HG03520 (cell line): ENCODE results near the gene P3H2.
"Not testable (repeated sequence)": the region's sequence is repeated elsewhere in the genome, so short reads cannot be mapped to it uniquely, and the experiment has no call there.

Experiments used
- ATAC-seq: cut with Tn5 transposase; IDR thresholded peaks from one replicate; pipeline ENCODE4 v1.9.1; 2021; ENCODE audit warnings: mild to moderate bottlenecking, moderate library complexity; ENCODE audit not compliant: unreplicated experiment

Gene P3H2, protein sequence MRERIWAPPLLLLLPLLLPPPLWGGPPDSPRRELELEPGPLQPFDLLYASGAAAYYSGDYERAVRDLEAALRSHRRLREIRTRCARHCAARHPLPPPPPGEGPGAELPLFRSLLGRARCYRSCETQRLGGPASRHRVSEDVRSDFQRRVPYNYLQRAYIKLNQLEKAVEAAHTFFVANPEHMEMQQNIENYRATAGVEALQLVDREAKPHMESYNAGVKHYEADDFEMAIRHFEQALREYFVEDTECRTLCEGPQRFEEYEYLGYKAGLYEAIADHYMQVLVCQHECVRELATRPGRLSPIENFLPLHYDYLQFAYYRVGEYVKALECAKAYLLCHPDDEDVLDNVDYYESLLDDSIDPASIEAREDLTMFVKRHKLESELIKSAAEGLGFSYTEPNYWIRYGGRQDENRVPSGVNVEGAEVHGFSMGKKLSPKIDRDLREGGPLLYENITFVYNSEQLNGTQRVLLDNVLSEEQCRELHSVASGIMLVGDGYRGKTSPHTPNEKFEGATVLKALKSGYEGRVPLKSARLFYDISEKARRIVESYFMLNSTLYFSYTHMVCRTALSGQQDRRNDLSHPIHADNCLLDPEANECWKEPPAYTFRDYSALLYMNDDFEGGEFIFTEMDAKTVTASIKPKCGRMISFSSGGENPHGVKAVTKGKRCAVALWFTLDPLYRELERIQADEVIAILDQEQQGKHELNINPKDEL

DNA sequence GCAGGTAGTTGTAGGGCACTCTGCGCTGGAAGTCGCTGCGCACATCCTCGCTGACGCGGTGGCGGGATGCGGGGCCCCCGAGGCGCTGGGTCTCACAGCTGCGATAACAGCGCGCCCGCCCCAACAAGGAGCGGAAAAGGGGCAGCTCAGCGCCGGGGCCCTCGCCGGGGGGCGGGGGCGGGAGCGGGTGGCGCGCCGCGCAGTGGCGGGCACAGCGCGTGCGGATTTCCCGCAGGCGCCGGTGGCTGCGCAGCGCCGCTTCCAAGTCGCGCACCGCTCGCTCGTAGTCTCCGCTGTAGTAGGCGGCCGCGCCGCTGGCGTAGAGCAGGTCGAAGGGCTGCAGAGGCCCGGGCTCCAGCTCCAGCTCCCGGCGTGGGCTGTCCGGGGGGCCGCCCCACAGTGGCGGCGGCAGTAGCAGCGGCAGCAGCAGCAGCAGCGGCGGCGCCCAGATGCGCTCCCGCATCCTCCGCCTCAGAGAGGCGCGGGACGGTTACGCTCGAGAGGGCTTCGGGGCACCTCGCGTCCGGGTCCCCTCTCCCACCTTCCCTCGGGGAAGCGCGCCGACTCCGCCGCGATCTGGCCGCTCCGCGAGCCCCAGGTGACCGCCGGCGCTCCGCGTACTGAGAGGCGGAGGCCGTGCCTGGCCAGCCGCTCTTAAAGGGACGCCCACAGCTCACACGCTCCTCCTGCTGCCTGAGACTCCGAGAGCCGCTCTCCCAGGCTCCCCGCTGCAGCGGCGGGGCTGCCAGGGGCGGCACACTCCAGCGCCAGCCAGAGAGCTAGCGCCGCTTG lies at the start of gene P3H2:
Gene P3H2, minus strand, starts transcription at position 629 of the 792 bp plus-strand sequence. Its CDS starts 166 bp downstream, at position 463.
- peak; percentile 73 for ATAC-seq

DNA sequence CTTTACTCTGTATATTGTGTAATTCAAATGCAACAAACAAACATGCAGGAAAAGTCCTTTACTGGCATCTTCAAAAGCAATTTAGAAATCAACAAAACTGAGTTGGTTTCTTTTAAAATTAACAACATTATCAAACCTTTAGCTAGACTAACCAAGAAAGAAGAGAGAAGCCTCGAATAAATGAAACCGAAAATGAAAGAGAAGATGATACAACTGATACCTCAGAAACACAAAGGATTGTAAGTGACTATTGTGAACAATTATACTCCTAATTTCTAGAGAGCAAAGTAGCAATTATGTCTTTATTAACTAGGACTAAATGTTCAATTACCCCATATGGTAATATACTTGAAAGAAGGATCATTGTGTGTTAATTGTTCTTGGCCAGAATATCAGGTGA lies 49.2 kb upstream of the P3H2 start:
- ATAC-seq, result no peak

DNA sequence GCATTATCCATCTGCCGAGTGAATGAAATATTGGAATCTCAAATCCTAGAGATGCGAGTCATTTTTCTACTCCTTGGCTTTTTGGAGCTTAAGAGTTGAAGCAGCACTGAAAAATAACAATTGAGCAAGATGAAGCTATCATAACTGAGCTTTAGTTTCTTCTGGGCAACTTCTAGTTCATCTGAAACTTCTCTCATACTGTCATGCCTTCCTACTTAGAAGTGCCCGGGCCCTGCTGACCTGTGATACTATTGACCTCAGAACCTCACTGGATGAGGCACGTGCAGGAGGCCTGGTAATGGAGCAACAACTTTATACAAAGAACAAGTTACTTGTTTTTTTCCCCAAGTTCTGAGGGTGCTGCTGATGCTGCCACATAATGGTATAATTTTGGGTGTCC lies 48.5 kb upstream of the P3H2 start:
- no peak for ATAC-seq

DNA sequence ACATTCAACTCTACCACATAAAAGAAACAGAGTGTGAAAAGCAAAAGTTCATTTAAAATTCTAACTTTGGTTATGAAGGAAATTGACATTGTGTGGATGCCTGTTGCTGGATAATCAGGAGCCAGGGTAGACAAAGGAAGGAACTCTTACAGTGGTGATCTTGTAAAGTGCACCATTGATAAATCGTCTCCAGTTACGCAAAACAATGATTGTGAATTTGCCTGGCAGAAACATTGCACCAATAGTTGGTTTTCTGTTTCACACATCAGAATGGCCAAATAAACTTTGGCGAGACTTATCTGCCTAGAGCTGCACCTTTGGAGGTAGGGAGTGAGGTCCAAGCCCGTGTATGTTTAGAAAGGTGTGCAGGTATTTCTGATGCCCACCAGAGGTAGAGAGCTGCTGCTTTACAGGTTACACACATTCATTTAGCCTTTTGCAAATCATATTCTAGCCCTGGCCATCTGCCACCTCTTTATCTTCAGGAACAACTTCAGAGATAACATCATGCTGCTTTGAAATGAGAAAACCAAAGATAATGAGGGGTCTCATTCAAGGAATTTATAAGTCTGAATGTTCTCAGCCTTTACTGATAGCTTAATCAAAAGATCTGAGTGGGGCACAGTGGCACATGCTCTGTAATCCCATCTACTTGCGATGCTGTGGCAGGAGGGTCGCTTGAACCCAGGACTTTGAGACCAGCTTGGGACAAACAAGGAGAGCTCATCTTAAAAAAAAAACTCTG lies 47.4 kb upstream of the P3H2 start:
- no peak for ATAC-seq

DNA sequence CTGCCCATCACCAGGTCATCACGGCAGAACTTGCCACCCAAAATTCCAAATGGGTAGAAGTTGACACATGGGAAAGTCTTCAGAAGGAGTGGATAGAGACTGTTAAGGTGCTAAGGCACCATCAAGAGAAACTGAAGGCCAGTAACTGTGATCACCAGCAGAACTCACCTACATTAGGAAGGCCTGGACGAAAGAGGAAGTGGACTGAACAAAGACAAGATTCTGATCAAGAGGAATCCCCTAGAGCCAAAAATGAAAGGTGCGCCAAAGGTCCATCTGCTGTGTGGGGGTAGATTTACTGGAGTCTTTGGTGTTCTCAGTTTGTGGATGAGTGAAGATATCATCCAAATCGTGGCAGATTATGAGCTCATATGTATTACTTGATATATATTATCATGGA lies 46.3 kb upstream of the P3H2 start:
- peak; percentile 52 for ATAC-seq

DNA sequence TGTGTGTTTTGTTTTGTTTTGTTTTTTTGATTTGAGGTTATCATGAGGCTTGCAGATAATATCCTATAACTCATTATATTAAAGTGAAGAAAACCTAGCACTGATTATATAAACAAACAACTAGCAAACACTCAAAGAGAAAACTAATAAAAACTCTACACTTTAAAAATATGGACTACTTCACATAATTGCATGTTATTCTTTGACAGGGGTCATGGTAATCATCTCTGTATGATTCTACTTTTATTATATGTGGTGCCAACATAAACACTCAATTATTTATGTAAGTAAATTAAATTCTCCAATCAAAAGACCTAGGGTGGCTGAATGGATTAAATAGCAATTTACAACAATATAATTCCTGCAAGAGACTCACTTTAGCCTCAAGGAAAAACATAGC lies 44.6 kb upstream of the P3H2 start:
- no peak for ATAC-seq

DNA sequence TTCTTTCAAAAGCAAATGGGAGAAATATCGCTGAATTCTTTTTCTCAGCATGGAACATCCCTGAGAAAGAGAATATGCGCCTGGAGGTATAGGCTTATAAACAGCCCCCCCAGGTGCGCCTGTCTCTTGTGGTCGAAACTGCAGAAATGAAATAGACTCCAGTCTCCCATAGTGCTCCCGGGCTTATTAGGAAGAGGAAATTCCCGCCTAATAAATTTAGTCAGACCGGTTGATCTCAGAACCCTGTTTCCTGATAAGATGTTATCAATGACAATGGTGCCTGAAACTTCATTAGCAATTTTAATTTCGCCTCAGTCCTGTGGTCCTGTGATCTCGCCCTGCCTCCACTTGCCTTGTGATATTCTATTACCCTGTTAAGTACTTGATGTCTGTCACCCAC lies 41.3 kb upstream of the P3H2 start:
- ATAC-seq, result not testable (repeated sequence)

DNA sequence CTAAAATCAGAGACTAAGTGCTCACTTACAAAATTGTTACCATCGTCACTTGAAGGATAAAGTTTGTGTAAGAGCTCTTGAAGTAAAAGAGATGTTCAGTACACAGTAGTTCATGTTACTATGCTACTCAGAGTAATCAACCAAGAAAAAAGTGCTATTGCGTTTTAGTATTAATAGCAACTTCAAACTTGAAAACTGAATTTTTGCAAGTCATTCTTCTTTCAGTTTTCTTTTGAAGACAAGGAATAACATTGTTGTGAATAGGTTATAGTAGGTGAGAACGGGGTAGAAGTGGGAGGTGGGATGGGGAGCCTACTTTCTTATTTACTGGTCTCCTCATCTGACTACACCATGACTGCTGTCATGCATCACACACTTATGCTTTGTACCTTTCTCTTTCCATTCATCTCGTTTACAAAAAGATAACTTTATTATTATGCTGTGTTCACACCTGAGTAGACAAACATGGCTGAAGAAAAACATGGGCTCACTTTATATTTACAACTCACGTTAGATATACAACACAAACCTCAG lies 39.3 kb upstream of the P3H2 start:
- no peak for ATAC-seq

DNA sequence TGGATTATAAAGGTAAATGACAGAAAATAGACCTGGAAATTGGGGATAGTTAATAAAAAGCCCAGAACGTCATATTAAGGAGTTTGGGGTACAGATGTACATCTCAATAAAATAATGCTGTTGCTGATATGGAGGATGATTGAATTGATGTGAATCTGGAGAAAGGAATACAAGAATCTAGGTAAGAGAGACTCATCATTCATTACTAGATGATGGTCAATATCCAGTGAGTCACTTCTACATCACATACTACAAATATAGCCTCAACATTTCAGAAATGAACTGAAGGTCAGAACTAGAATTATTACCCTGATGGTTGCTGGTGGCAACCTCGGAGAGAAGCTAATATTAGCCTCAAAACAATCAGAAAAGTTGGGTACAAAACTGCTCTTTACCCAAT lies 37.6 kb upstream of the P3H2 start:
- no peak for ATAC-seq

DNA sequence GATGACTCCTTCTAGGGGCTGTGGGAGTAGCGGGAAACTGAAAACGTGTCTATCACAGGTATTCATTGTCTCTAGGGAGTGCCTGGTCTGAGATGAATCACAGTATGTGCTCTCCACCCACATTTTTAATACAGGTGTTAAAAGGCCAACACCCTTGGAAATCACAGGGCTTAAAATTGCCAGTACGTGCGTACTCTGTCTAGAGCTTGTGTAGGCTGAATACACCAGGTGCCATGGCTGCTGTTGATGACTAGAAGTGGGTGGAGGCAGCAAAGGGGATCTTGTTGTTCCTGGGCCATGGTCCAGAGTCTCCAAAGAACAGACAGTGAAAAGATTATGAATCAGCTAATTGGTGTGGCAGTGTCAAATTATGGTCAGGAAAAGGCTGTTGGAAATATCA lies 35.1 kb upstream of the P3H2 start:
- ATAC-seq, result no peak

DNA sequence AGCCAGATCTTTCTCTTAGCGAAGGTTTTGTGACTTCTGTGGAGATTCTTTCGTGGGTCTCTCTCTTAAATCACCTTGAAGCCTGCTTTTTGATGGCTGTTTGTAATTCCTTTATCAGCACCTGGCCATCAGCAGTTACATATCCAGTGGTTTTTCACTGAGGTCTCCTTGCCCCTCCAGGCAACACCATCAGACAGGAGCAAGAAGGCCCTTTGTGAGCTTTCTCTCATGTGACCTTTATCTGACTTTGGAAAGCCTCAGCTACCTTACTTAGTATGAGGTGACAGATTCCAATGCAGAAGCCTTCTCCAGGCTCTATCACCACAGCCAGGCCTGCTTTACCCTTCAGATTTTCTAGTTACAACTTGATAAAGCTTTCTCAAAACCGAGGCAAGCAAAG lies 30.0 kb upstream of the P3H2 start:
- ATAC-seq, result no peak

DNA sequence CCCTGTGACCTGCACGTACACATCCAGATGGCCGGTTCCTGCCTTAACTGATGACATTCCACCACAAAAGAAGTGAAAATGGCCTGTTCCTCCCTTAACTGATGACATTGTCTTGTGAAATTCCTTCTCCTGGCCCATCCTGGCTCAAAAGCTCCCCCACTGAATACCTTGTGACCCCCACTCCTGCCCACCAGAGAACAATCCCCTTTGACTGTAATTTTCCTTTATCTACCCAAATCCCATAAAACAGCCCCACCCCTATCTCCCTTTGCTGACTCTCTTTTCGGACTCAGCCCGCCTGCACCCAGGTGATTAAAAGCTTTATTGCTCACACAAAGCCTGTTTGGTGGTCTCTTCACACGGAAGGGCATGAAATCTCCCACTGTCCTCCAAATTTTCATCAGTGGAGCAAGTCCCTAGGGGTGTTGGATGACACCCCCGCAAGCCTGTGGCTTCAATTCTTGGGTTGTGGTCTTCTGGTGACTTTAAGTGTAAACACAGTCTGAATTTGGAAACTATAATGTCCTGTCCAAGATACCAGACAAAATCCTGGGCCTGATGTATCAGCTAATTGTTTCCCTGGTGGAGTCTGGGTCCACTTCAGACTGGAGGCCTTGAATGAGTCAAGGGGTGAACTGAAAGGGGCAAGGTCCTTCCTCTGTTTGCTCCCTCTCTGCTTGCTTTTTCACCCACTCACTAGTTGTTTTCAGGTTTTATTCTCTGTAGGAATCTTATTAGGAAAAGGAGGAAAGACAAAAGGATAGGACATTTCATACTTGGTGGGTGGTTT lies 29.3 kb upstream of the P3H2 start:
- not testable (repeated sequence) for ATAC-seq

DNA sequence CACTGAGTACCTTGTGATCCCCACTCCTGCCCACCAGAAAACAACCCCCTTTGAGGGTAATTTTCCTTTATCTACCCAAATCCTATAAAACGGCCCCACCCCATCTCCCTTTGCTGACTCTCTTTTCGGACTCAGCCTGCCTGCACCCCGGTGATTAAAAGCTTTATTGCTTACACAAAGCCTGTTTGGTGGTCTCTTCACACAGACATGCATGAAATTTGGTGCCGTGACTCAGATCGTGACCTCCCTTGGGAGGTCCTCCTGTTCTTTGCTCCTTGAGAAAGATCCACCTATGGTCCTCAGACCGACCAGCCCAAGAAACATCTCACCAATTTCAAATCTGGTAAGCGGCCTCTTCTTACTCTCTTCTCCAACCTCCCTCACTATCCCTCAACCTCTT lies 24.1 kb upstream of the P3H2 start:
- not testable (repeated sequence) for ATAC-seq

DNA sequence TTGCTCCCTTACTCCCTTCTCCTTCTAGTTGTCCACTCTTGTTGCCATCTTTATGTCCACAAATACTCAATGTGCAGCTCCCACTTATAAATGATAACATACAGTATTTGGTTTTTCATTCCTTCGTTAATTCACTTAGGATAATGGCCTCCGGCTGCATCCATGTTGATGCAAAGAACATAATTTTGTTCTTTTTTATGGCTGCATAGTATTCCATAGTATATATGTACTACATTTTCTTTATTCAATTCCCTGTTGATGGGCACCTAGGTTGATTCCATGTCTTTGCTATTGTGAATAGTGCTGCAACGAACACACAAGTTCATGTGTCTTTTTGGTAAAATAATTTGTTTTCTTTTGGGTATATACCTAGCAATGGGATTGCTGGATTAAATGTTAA lies 21.3 kb upstream of the P3H2 start:
- ATAC-seq, result no peak

DNA sequence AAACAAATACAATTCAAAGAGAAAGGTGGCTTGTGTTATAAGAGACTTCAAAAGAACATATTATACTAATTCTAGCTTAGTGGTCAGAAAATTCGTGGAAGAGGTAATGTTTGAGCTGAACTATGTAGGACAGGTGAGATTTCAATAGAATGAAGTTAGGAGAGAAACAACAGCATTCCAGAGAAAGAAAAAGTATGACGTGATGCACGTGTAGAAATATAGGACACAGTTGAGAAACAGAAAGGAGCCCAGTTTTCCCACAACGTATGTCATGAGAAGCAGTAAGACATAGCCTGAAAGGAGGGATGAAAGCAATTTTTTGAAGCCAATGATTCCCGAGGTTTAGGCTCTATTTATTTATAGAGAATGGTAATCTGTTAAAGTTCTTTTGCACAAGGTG lies 18.7 kb upstream of the P3H2 start:
- ATAC-seq, result no peak

DNA sequence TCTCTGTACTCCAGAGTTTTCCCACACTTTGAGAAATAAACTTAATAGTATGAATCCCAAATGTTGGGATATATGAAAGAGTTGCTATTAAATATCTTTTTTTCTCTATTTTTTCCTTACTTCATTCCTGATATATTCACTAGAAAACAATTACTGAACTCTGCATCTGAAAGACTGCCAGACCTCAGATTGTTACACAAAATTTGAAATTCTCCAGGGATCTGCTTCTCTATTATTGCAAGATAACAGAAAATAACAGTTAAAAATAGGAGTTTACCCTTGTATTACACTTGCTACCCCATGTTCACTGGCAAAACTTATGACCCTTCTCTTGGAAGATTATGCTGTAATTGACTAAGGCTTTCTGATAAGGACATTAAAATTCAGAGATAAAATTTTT lies 11.7 kb upstream of the P3H2 start:
- ATAC-seq, result no peak

DNA sequence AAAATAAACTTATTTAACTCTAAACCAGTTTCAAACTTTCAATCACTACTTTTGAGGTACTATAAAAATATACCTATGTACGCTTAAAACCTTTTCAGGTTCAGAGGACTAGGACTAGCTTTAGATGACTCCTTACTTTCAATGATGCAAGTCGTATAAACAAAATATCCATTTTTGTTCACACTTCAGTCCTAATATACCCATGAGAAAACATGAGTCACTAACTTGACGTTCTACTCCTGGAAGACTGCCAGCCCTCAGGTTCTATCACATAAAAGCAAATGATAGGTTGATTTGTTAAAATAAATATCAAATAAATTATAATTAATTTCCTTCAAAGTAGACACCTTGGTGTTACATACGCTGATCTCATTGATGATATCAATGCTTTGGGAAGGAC lies 10.6 kb upstream of the P3H2 start:
- ATAC-seq, result no peak

DNA sequence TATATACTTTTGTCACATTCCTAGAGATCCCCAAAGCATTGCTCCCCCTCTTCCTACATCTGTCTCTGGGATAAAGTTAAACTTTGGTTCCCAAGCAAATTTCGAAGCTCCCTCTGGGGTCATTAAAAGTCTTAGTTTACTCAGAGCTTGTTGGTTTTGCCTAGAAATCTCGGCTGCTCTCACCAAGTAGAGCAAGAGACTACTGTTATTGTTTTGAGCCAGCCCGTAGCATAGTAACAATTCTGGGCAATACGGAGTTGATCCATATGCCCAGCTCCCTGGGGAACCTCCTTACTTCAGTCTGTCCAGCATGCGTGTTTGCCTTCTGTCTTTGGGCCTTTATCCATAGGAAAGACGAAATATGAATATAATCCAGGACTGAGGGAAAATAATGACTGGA lies 10.0 kb upstream of the P3H2 start:
- ATAC-seq, result no peak

DNA sequence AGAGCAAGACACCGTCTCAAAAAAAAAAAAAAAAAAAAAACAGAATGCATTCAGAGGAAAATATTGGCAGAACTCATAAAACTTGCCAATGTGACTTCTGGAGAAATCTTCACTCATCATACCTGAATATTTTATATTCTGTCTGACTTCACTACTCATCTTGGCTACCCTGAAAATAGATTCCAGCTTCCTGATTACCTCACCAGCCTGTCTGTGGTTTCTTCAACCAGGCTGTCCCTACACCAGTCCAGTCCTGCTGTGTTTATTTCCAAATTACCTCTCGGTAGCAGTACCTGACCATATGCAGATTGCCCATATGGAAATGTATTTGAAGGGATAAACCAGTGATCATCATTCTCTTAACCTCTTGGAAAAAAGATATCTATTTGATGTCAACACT lies 9.3 kb upstream of the P3H2 start:
- no peak for ATAC-seq

DNA sequence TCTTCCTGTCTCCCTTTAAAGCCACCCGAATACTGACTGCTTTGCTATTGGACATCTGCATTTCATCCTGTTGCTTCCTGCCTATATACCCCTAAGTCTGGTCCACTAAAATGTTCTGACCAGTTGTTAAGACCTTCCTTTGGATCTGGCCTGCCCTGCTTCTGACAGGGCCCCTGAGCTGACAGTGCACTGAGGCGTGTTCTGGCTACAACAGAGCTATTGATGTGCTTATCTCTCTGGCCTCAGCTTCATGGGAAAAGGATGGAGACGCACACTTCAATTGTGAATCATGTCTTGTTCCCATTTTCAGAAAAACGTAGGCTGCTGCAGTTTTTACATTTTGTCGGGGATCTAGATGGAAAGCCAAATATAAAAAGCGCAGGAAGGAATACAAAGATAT lies 7.1 kb upstream of the P3H2 start:
- no peak for ATAC-seq
